ENCODE data around the gene DNAAF5.

DNAAF5 gene

DNA sequence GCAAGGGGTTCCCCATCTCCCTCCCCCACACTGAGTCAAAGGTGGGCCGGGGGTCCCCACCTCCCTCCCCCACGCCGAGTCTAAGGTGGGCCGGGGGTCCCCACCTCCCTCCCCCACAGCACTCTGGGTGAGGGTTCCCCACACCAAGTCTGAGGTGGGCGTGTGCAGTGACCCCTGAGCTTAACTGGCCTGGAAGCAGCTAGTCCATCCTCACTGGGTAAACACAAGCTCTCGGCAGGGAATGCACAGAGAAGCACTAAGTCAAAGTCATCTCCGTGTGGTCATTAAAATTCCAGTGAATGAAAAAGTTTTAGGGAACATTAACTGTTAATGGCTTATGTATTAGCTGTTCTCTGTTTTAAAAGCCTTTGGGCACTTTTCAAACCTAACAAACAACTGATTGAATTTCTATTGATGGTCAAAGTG, 44.3 kb downstream of the DNAAF5 start:
- no peak for DNase-seq

DNA sequence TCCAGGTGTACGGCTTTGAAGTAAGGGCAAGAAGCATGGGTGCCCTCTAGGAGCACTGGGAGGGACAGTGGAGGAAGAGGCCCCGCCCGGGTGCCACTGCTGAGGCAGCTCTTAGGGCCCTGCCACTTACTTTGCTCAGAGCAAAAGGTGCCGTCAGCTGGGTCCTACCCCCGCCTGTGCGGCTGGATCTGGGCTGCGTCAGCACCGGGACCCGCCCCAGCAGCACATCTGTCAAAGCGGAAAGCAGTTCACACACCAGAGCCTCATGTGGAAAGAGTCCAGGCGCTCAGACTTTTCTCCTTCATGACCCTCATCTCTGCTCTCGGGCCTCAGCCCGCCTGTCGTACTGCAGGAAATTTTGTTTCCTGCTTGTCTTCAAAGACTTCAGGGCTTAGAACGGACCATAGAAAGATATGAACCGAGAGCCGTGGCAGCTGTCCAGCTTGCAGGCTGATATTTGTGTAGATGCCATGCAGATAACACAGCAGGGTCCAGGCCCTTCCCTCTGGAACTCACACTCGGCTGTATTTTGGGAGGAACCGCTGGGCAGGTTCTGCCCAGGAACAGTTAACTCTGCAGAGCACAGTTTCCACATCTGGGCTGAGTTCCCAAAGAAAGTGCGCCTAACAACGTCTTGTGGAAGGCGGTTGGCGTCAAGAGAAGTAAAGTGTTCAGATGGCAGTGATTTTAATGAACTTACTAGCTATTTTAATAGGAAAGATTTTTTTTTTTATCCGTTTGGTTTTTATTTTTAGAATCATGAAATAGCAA, 44.9 kb downstream of the DNAAF5 start:
- DNase-seq, result no peak

DNA sequence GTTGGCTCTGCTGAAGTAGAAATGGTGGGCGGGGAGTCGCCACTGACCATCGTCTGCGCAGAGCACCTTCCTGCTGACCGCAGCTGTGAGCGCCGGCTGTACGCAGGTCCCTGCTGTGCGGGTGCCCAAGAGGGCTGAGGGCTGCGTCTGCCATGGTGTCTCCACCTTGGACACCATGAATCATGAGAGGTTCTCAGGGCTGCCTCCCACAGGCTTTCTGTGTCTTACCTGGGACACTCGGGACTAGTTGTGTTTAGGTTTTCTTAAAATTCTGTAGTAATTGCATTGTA, 45.5 kb downstream of the DNAAF5 start:
- no peak for DNase-seq

DNA sequence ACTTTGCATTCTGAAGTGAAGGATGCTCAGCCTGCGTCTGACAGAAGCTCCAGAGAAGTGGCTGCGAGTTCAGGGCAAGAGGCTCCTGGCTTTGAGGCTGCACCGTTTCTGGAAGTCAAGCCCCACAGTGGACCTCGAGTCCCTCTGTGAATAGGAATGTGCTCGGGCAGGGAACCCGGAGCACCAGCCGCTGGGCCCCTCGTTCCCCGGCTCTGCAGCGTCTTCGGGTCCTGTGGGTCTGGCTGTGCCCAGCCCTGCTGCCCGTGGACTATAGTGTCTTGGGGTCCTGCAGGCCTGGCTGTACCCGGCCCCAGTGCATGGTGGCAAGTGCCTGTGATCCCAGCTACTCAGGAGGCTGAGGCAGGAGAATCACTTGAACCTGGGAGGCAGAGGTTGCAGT, 45.9 kb downstream of the DNAAF5 start:
- DNase-seq, result no peak

DNA sequence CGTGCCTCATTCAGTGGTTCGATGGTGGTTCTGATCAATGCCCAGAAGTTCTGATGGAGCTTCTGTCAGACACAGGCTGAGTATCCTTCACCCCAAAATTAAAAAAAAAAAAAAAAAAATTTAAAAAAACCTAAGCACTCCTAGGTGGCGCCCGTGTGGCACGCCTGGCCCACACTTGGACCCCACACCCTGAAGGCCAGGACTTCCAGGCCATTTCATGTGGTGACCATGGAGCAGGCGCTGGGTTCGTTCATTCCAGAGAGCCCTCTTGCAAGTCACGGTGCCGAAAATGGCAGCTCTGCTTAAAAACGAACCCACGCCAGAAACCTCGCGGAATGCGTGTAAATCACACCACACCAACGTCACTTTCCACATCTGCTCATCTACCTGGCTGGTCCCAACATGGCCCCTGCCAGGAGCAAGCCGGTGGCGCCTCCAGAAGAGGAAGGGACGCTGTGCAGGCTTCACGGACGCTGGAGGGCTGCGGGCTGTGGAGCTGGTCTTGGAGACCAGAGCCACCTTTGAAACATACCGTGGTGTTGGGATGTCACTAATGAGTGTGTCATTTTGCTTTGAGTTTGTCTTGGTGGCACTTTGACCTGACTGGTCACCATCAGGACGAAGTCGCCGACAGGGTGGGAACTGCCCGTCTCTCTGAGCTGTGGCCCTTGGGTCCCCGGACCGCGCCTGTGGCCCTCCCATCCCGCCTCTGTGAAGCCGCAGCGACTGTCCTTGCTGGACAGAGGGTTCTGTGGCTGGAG, 46.5 kb downstream of the DNAAF5 start:
- no peak for DNase-seq

DNA sequence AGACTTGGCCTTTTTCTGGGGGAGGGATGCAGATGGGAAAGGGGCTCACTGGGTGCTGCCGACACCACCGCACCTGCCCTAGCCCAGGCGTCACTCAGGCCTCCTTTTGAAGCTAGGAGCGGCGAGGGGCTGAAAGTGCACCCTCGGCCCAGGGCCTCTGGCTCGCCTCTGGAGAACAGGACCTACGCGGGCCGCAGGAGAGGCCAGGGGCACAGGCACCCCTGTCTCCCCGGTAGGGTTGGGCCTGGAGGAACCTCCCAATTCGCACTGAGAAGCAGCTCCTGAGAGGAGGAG, 47.1 kb downstream of the DNAAF5 start:
- no peak for DNase-seq

DNA sequence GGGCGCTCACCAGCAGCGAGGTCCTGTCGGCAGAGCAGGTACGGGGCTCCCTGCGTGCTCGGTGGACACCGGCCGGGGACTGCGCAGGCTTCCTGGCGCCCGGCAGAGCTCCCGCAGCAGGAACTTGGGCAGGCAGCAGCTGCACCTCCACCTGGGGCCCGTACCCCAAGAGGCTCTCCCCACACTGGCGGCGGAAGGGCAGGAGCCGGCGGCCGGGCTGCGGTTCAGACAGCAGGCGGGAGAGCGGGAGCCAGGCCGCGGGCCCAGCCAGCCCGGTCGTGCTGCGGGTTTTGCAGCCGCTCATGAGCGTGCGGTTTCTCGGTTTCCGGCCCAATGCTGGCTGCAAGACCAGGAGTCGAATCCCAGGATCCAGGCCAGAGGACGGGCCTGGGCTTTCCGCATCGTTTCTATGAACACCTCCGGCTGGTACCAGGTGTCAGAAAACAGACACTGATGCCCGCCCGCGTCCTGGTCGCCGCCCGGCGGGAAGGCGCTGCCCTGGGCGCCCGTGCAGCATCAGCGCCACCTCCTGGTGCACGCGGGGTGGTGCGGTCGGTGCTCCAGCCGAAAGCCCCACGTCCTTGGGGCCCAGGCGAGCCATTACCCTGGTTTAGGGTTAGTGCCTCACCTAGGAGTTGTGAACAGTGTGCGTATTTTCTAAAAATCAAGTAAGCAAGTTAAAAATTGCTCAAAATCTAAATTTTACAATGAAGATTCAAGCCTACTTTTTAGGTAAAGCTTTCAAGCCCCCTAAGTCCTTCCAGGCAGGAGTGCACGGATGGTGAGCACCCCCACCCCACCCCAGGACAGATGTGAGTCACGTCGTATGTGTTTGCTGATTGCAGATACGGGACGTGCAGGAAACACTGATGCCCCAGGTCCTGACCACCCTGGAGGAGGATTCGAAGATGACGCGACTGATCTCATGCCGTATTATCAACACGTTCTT, 47.9 kb downstream of the DNAAF5 start:
- no peak for DNase-seq

DNA sequence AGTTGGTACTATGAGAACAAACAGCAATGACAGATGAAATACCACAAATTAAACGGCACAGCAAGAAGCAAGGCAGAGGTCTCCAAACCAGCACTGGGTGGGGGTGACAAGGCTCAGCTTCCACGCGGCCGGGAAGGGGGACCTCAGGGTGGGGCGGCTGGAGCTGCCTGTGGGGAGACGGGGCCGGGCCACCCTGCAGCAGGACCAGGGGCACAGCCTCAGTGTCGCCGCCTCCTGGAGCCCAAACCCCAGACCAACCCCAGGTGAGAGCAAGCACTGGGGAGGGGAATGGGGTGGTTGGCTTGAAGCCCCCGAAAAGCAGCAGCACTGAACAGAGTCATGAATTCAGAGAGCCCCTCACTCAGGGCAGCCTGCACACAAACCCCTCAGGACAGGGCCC, 49.9 kb downstream of the DNAAF5 start:
- DNase-seq, result no peak

DNA sequence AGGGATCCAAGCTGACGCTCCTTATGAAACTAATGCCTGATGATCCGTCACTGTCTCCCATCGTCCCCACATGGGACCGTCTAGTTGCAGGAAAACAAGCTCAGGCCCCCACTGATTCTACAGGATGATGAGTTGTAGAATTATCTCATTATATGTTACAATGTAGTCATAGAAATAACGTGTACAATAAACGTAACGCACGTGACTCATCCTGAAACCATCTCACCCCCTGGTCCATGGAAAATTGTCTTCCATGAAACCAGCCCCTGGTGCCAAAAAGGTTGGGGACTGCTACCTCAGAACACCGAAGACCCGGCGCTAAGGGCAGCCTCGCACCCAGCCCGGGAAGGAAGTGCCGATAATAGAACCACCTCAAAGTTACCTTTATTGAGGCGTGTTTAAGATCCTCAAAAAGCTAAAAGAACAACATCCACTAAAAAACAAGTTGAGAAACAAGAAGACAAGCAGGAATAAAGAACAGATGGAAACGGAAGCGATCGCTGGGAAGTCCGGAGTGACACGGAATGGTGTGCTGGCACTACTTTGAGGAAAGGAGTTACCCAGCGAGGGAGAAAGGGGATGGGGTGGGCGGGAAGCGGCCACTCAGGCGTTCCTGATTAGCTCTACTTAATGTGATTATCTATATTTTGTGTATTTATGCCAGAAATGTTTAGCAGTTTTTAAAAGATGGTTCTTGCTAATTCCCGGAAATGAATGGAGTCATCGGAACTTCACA, 50.7 kb downstream of the DNAAF5 start:
- DNase-seq, result no peak

DNA sequence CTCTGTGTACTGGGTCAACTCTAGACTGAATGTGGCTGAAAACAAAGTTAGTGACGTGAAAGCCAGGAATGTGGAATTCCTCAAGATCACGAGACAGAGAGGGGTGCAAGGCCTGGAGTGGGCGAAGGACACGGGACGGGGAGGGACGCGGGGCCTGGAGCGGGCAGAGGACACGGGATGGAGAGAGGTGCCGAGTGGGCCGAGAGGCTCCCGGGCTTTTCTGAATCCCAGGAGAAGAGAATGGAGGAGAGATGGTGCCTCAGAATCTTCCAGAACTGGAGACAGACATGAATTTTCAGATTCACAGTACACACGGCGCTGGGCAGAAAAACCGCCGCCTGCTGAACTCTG, 51.2 kb downstream of the DNAAF5 start:
- no peak for DNase-seq

DNA sequence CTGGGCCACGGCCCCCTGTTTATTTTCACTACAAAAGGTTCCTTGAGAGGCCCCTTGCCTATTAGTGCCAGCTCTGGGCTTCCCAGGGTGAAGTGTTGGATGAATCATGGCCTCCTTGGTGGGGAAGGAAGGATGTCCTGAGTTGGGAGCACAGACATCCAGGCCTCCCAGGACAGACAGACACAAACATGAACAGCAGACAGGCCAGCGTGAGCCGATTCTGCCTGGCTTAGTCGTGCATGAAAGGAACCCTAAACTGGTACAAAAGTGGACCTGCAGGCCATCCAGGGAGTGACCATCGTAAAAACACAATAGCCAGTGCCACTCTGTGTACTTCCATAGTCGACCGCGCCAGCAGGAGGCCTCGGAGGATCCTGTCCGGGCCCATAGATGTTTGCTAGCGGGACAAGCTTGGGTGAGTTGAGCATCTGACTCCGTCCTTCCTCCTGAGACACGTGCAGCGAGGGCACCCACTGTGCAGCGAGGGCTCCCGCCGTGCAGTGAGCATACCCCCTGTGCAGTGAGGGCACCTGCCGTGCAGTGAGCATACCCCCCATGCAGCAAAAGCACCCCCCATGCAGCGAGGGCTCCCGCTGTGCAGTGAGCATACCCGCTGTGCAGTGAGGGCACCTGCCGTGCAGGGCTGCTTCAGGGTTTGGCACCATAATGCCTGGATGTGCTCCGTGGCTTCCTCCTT, 51.9 kb downstream of the DNAAF5 start:
- no peak for DNase-seq

DNA sequence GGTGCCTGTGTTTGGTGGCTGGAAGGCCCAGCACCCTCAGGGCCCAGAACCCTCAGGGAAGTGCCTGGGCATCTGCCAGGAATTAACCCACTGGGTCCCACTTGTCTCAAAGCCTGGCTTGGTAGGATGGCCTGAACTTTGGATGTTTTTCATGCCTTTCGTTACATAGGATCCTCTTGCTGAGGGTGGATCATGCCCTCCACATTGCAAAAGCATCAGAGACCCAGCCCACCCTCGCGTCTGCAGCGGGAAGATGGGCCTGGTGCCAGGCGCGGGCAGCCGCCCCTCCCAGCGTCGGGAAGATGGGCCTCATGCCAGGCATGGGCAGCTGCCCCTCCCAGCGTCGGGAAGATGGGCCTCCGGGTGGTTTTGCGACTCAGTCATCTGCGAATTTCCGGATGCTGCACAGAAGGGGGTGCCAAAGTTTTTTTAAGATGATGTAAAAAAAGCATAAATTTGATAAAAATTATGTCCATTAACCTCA, 52.5 kb downstream of the DNAAF5 start:
- no peak for DNase-seq

DNA sequence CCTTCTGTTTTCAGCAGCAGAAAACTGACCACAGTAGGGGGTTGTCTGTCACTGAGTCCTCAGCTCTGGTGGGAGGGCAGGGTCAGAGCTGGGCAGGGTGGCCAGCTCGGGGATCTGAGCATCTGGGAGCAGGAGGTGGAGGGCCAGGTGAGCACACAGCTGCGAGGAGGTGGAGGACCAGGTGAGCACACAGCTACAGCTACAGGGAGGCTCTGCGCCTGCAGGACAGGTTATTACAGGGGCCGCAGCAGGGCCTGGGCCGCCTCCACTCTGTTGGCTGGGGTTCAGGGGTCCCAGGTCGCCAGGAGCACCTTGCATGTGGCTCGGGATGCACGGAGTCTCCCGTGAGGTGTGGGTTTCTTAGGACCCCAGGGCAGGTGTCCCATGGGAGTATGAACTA, 53.0 kb downstream of the DNAAF5 start:
- DNase-seq, result no peak

DNA sequence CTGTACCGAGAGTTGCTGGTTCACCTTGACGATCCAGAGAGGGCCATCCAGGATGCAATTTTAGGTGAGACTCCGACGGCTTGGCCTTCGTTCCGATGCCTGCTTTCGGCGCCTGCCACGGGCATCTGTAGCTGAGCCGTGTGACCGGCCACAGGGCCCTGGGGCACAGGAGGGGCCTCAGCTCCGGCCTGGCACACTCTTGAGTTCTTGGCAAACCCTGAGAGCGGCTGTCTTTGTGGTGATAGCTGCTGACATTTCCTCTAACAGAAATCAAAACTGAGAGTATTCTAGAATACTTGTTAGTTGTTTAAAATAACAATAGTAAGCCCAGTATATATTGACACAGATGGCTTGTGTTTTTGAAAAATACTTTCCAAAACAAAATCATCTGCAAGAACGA, 53.6 kb downstream of the DNAAF5 start:
- no peak for DNase-seq

DNA sequence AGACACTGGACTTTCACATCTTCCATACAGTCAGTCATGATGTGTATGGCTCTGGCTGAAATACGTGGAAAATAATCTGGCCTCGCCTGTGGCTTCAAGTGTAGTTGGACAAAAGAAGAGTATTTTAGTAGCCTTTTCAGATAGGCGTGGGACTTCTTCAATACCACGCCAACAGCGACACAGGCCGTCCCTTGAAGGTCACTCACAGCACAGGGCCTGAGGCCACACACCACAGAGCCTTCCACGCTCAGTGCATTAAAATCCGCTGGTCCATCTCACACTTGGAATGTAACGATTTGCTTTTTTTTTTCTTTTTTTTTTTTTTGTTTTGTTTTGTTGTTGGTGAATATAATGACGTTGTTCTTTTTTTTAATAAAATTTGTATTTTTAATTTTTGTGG, 54.0 kb downstream of the DNAAF5 start:
- no peak for DNase-seq

DNA sequence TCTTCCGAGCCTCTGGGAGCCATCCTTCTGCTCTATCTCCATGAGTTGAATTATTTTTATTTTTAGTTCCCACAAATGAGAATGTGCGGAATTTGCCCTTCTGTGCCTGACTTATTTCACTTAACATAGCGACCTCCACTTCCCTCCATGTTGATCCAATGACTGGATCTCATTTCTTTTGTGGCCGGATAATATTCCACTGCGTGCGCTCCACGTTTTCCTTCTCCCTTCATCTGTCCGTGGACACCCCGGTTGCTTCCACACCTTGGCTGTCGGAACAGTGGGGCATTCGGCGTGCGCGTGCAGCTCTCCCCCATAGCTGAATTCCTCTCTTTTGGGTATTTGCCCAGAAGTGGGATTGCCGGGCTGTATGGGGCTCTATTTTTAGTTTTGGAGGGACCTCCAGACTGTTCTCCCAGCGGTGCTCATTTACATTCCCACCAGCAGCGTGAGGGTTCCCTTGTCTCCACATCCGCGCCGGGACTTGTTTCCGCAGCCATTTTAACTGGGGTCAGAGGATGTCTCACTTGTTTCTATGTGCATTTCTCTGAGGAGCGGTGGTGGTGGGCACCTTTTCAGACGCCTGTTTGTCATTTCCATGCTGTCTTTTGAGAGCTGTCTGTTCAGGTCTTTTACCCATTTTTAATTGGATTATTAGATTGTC, 54.8 kb downstream of the DNAAF5 start:
- DNase-seq, result no peak

DNA sequence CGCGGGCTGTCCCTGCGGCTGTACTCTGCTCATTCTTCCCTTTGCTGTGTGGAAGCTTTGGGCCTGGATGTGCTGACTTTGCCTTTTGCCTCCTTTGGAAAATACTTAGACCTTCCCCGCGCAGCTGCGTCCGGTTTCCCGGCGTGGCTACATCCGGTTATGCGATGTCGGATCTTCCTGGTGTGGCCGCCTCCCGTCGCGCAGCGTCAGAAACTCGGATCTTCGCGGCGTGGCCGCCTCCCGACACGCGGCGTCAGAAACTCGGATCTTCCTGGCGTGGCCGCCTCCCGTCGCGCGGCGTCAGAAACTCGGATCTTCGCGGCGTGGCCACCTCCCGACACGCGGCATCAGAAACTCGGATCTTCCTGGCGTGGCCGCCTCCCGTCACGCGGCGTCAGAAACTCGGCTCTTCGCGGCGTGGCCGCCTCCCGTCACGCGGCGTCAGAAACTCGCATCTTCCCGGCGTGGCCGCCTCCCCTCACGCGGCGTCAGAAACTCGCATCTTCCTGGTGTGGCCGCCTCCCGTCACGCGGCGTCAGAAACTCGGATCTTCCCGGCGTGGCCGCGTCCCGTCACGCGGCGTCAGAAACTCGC, 55.5 kb downstream of the DNAAF5 start:
- DNase-seq, result no peak

DNA sequence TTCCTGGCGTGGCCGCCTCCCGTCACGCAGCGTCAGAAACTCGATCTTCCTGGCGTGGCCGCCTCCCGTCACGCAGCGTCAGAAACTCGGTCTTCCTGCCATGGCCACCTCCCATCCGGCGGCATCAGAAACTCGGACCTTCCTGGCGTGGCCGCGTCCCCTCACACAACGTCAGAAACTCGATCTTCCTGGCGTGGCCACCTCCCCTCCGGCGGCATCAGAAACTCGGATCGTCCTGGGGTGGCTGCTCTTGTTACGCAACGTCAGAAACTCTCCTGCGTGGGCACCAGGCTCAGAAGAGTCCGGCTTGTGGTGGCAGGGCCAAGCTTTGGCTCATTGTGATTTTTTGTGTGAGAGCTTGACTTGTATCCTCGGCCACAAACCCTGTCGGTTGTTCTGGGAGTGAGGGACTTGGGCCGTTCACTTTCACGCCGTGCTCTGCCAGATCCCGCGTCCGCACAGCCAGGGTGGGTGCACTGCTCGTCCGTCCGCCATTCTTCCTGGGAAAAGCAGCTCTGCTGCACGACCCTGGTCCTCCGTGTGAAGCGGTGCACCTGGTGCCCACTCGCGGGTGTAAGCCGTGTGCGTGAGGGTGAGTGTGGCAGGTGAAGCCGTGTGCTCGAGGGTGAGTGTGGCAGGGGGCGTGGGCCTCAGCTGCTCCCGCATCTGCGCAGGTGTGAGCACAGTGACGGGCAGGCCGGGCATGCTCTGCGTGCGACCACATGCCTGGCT, 56.4 kb downstream of the DNAAF5 start:
- no peak for DNase-seq

DNA sequence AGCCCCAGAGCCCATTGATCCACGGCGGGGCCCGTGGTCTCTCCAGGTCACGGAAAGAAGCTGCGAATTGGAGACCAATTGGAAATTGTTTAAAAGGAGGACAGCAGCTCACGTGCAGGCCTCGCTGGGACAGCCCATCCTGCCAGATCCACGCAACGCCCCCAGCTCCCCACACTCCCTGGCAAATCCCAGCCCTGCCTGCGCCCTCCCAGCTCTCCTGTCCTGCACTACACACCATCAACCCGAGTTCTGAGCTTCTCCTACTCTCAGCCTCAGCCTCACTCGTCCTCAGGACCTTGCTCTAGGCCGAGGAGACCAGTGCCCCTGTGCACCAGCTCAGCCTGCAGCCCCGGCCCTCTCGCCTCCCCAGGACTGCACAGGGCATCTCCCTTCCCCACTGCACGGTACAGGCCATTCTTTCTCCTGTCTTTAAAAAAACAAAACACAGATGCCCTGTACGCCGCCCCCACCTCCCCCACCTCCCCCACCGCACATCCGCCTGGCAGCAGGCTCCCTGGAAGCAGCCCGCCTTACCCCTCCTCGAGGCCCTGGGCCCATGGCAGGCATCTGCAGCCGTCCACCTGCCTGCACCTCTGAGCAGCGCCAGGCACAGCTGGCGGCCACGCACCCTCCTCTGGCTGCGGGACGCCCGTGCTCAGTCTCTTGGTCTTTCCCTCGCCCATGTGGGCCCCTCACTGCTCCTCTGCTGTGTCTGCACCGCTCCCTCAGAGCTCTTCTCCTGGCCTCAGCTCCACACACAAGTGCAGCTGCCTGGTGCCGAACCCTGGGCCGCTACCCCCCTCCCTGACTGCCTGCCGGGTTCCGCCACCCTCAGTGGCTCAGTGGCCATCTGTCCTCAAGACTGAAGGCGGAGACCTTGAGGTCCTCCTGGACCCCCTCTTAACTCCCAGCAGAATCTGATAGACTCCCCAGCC, 57.3 kb downstream of the DNAAF5 start:
- DNase-seq, result no peak

DNA sequence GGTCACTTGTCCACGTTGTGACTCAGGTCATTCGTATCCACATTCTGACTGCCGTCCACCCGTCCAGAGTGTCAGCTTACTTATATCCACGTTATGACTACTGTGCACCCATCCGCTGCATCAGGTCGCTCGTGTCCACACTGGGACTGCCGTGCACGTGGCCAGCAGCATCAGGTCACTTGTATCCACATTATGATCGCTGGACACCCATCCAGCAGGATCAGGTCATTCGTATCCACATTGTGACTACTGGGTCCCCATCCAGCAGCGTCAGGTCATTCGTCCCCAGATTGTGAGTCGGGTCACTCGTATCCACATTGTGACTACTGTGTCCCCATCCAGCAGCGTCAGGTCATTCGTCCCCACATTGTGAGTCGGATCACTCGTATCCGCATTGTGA, 58.5 kb downstream of the DNAAF5 start:
- DNase-seq, result no peak

Data from NCI-H226 (cell line).